SU-DHL-6 (cell line): ENCODE measurements around the gene NRF1.

ENCODE experiments used
- CTCF ChIP-seq: fragments of 200-600 bp; sonication (generic); IDR thresholded peaks from one replicate; pipeline ENCODE4 v1.5.1; 2017; ENCODE audit warnings: antibody characterized with exemption, mild to moderate bottlenecking, low read length, moderate library complexity; ENCODE audit not compliant: insufficient read depth, poor library complexity, severe bottlenecking
- EZH2phosphoT487 ChIP-seq: fragments of 200-600 bp; sonication (generic), shearing (Covaris generic); conservative IDR thresholded peaks from 2 replicates; pipeline ENCODE4 v1.6.1; 2018; ENCODE audit warnings: mild to moderate bottlenecking, antibody characterized with exemption, low read length, moderate library complexity, mixed read lengths

- TF ChIP-seq CTCF (no peak), EZH2phosphoT487 (no peak)
These were observed 163.6 kb downstream of the NRF1 start for GRCh38 chr7:129774871-129775694.
